ENCODE data around the gene UTP3.

GRCh38 chr4:70712604-70713452 is 24.5 kb downstream of the UTP3 start:
- TF ChIP-seq POLR2AphosphoS5 (IDR thresholded peaks at IDR 0.05) (no peak), POLR2A (IDR thresholded peaks at IDR 0.05) (no peak)
